ENCODE measurements around the gene TDRD3. TPM values are rescaled to one million over a fixed set of nuclear protein-coding genes. Genes with fewer than 3 reads are reported as not detected.

TDRD3 gene
- total RNA-seq, 3 donors from 2014 or later, result 27.1 to 40.7 (median 39.8) TPM

- ATAC-seq (no peak), DNase-seq (no peak)
- no peaks in the 10 kb centered on the region for H3K4me1 ChIP-seq (ENCODE audit: low read depth)
- intact Hi-C loops (cut with DNase I, micrococcal nuclease), result no loop called here
- no peaks in the 10 kb centered on the region for H3K36me3 ChIP-seq (ENCODE audit: low read depth)
- no peak overlapping the region for H3K4me3 ChIP-seq
- TF ChIP-seq, protein P1, sequence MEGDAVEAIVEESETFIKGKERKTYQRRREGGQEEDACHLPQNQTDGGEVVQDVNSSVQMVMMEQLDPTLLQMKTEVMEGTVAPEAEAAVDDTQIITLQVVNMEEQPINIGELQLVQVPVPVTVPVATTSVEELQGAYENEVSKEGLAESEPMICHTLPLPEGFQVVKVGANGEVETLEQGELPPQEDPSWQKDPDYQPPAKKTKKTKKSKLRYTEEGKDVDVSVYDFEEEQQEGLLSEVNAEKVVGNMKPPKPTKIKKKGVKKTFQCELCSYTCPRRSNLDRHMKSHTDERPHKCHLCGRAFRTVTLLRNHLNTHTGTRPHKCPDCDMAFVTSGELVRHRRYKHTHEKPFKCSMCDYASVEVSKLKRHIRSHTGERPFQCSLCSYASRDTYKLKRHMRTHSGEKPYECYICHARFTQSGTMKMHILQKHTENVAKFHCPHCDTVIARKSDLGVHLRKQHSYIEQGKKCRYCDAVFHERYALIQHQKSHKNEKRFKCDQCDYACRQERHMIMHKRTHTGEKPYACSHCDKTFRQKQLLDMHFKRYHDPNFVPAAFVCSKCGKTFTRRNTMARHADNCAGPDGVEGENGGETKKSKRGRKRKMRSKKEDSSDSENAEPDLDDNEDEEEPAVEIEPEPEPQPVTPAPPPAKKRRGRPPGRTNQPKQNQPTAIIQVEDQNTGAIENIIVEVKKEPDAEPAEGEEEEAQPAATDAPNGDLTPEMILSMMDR (IDR thresholded peaks at IDR 0.05), result no peak
- no peaks in the 10 kb centered on the region for H3K9me3 ChIP-seq
Measured at GRCh38 chr13:60604058-60604457, 207.0 kb downstream of the TDRD3 start.

DNA sequence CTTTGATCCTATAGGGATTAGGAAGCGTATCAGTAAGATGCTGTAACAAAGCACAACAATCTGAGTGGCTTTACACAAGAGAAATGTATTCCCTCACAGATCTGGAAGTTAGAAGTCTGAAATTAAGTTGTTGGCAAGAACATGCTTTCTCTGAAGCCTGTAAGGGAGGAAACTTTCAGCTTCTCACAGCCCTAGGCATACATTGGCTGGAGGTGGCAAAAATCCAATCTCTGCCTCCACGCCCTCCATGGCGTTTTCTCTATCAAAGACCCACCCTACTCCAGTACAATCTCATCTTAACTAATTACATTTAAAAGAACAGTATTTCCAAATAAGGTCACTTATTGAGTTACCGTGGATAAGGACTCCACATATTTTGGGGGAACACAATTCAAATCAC, 211.9 kb downstream of the TDRD3 start:
- TF ChIP-seq, protein P1 (IDR thresholded peaks at IDR 0.05), result no peak
- no peak for ATAC-seq
- H3K36me3 ChIP-seq (ENCODE audit: low read depth), result no peaks in the 10 kb centered on the region
- H3K4me3 ChIP-seq, result no peak overlapping the region
- H3K4me1 ChIP-seq (ENCODE audit: low read depth), result no peaks in the 10 kb centered on the region
- intact Hi-C loops (cut with DNase I, micrococcal nuclease), result no loop called here
- no peaks in the 10 kb centered on the region for H3K9me3 ChIP-seq
- DNase-seq, result no peak

GRCh38 chr13:60611523-60611922, 214.5 kb downstream of the TDRD3 start:
- TF ChIP-seq, protein P1 (IDR thresholded peaks at IDR 0.05), result no peak
- intact Hi-C loops (cut with DNase I, micrococcal nuclease), result no loop called here
- Histone ChIP-seq H3K36me3 (ENCODE audit: low read depth) (no peaks in the 10 kb centered on the region), H3K9me3 (no peaks in the 10 kb centered on the region), H3K4me1 (ENCODE audit: low read depth) (no peaks in the 10 kb centered on the region), H3K4me3 (no peak overlapping the region)
- ATAC-seq, result no peak
- DNase-seq, result no peak

GRCh38 chr13:60612593-60612992, 215.6 kb downstream of the TDRD3 start:
- Histone ChIP-seq H3K9me3 (no peaks in the 10 kb centered on the region), H3K4me1 (ENCODE audit: low read depth) (no peaks in the 10 kb centered on the region), H3K36me3 (ENCODE audit: low read depth) (no peaks in the 10 kb centered on the region), H3K4me3 (no peak overlapping the region)
- TF ChIP-seq, protein P1 (IDR thresholded peaks at IDR 0.05), result no peak
- intact Hi-C loops (cut with DNase I, micrococcal nuclease), result no loop called here
- ATAC-seq, result no peak
- DNase-seq, result no peak

DNA sequence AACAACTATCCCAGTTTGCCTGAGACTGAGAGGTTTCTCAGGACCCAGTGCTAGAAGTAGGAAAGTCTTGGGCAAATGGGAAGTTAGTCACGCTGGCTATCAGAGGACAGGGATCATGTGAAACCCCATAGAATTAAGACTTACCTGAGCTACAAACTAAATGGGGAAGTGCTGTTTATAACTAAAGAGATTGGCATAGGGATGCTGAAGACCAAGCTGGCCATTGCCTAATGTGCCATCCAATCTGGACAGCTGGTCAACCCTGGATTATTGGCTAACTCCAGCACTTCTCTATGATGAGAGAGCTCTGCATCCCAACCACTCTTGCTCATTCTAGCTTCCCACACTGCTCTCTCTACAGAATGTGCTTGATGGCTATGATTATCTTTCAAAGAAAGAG, 216.1 kb downstream of the TDRD3 start:
- Histone ChIP-seq H3K36me3 (ENCODE audit: low read depth) (no peaks in the 10 kb centered on the region), H3K4me3 (no peak overlapping the region), H3K4me1 (ENCODE audit: low read depth) (no peaks in the 10 kb centered on the region), H3K9me3 (no peaks in the 10 kb centered on the region)
- ATAC-seq, result no peak
- TF ChIP-seq, protein P1 (IDR thresholded peaks at IDR 0.05), result no peak
- no peak for DNase-seq
- intact Hi-C loops (cut with DNase I, micrococcal nuclease), result no loop called here

All from mucosa of descending colon (tissue), 3 donors.